Raji (cell line): ENCODE measurements around the gene ZNF829.

ENCODE experiments used
- POLR2A ChIP-seq: IDR thresholded peaks from 2 replicates; pipeline ENCODE4 v1.6.1; 2011; ENCODE audit warnings: low read depth, low read length, control low read depth; ENCODE audit not compliant: insufficient read depth

ZNF829 gene

DNA sequence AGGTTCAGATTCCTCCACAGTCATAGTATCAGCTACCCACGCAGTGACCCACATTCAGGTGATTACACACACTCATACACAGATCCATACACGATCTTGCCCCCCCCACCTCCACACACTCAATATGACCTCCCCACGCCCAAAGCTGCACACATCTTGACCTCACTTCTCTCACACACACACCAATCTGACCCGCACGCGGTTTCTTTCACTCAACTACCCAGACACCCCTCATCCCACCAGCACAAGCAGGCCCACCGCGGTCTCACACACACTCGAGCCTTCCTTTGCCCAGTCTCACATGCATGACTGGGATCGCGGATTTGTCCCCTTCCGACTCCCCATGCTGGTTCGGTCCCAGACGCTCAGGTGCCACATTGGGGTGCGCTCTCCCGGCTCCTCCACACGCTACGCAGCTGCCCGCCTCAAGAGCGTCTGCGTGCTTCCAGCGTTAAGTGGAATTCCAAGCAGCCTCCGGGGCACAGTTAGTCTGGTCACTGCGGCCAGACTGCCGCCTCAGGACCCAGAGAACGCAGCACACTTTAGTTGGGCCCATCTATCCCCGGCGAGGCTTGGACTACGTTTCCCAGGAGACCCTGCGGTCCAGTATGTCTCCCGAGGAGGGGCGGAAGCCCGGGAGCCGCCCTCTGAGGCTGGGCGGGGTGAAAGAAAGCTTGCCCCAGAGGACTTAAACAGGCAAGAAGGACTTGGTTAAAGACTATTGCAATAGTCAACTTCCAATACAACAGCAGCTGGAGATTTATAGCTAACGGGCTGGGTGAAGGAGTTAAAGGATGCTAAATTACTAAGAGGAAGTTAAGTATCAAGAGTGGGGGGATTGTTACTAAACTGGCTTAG, 66.2 kb downstream of the ZNF829 start:
- no peak for TF ChIP-seq POLR2A

DNA sequence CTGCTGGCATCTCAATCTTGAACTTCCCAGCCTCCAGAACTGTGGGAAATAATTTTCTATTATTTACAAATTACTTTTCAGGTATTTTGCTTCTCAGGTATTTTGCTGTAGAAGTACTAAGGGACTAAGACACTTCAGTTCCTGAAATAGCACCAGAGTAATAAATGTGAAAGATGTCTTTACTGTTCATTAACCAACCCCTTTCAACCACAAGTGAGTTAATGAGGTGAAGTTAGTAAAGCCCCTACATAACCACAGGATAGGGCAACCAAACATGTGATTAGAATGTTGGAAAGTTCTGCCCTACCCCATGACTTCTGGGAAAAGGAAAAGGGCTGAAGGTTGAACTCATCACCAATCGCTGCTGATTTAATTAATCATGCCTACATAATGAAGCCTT, 68.1 kb downstream of the ZNF829 start:
- no peak for TF ChIP-seq POLR2A

DNA sequence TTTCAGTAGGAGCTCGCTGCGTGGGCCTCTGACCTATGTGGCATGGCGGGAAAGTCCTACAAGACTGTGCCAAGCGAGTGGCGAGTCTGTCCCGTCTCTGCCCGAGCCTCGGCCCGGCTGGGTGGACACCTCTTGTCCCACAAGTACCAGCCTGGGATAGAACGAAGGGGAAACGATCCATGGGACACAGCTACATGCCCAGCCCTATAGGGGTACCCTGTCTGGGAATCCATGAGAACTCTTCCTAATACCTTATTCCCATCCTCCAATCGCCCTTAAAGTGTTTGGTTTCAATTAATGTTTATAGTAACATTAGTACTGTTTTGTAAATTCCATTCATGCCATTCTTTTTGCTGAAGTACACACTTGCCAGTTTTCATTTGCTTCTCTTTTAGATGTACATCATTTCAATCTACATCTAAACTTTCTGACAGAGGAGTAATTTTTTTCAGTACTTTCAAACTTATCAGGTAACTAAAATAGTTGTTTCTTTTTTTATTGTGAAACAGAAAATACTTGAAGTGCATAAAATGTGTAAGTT, 77.2 kb downstream of the ZNF829 start:
- no peak for TF ChIP-seq POLR2A
